ENCODE data around the gene P2RY6.
A peak's percentile ranks its signal among the peaks of the same experiment; 100 is the strongest.

The P2RY6 gene

GRCh38 chr11:73318501-73319011 is 46.4 kb downstream of the P2RY6 start:
- FAIRE-seq (no peak), DNase-seq (ENCODE audit: insufficient read length, low spot score) (no peak)
- TF ChIP-seq POLR2A (IDR thresholded peaks at IDR 0.05; ENCODE audit: low read depth, low read length): no peak
- TF ChIP-seq POLR2AphosphoS5 (IDR thresholded peaks at IDR 0.05; ENCODE audit: low read depth, low read length): no peak
- no peak for TF ChIP-seq PAX5 (IDR thresholded peaks at IDR 0.05; ENCODE audit: insufficient read depth, low read length, severe bottlenecking)
- TF ChIP-seq POU2F2 (IDR thresholded peaks at IDR 0.05; ENCODE audit: low read depth, low read length): no peak
- TF ChIP-seq TAF1 (IDR thresholded peaks at IDR 0.05; ENCODE audit: low read depth, low read length): no peak
- no peak for TF ChIP-seq SPI1 (IDR thresholded peaks at IDR 0.05; ENCODE audit: low read depth, low read length)

GRCh38 chr11:73320763-73321603 is 48.8 kb downstream of the P2RY6 start:
- TF ChIP-seq TAF1 (IDR thresholded peaks at IDR 0.05; ENCODE audit: low read depth, low read length) (no peak), POU2F2 (IDR thresholded peaks at IDR 0.05; ENCODE audit: low read depth, low read length) (no peak), POLR2AphosphoS5 (IDR thresholded peaks at IDR 0.05; ENCODE audit: low read depth, low read length) (no peak), PAX5 (IDR thresholded peaks at IDR 0.05; ENCODE audit: insufficient read depth, low read length, severe bottlenecking) (no peak), POLR2A (IDR thresholded peaks at IDR 0.05; ENCODE audit: low read depth, low read length) (no peak), SPI1 (IDR thresholded peaks at IDR 0.05; ENCODE audit: low read depth, low read length) (no peak)
- FAIRE-seq: no peak
- no peak for DNase-seq (ENCODE audit: insufficient read length, low spot score)

- DNase-seq (ENCODE audit: insufficient read length, low spot score): no peak
- FAIRE-seq: no peak
- TF ChIP-seq POLR2AphosphoS5 (IDR thresholded peaks at IDR 0.05; ENCODE audit: low read depth, low read length) (no peak), POLR2A (IDR thresholded peaks at IDR 0.05; ENCODE audit: low read depth, low read length) (no peak), SPI1 (IDR thresholded peaks at IDR 0.05; ENCODE audit: low read depth, low read length) (no peak), TAF1 (IDR thresholded peaks at IDR 0.05; ENCODE audit: low read depth, low read length) (no peak), POU2F2 (IDR thresholded peaks at IDR 0.05; ENCODE audit: low read depth, low read length) (no peak), PAX5 (IDR thresholded peaks at IDR 0.05; ENCODE audit: insufficient read depth, low read length, severe bottlenecking) (no peak)
Observed at GRCh38 chr11:73321604-73322381, 49.7 kb downstream of the P2RY6 start.

- DNase-seq (ENCODE audit: insufficient read length, low spot score) (no peak), FAIRE-seq (no peak)
- 0 out of 2 replicates have a peak, but pooled peaks have one; percentile 30 for TF ChIP-seq SPI1 (IDR thresholded peaks at IDR 0.05; ENCODE audit: low read depth, low read length)
- no peak for TF ChIP-seq POLR2AphosphoS5 (IDR thresholded peaks at IDR 0.05; ENCODE audit: low read depth, low read length)
Observed at GRCh38 chr11:73322382-73323306, 50.5 kb downstream of the P2RY6 start.

GRCh38 chr11:73323464-73323863 is 51.3 kb downstream of the P2RY6 start:
- DNase-seq (ENCODE audit: insufficient read length, low spot score): no peak
- no peak for FAIRE-seq
- TF ChIP-seq POLR2A (IDR thresholded peaks at IDR 0.05; ENCODE audit: low read depth, low read length) (no peak), PAX5 (IDR thresholded peaks at IDR 0.05; ENCODE audit: insufficient read depth, low read length, severe bottlenecking) (no peak), POLR2AphosphoS5 (IDR thresholded peaks at IDR 0.05; ENCODE audit: low read depth, low read length) (no peak)

- no peak for FAIRE-seq
Observed at GRCh38 chr11:73324116-73324515, 52.0 kb downstream of the P2RY6 start.

GRCh38 chr11:73324665-73325035 is 52.5 kb downstream of the P2RY6 start:
- no peak for DNase-seq (ENCODE audit: insufficient read length, low spot score)
- TF ChIP-seq TAF1 (IDR thresholded peaks at IDR 0.05; ENCODE audit: low read depth, low read length) (no peak), POU2F2 (IDR thresholded peaks at IDR 0.05; ENCODE audit: low read depth, low read length) (no peak), SPI1 (IDR thresholded peaks at IDR 0.05; ENCODE audit: low read depth, low read length) (no peak), POLR2AphosphoS5 (IDR thresholded peaks at IDR 0.05; ENCODE audit: low read depth, low read length) (0 out of 2 replicates have a peak, but pooled peaks have one; percentile 8), PAX5 (IDR thresholded peaks at IDR 0.05; ENCODE audit: insufficient read depth, low read length, severe bottlenecking) (no peak), POLR2A (IDR thresholded peaks at IDR 0.05; ENCODE audit: low read depth, low read length) (no peak)
- no peak for FAIRE-seq

More at GRCh38 chr11:73324116-73324515, 52.0 kb downstream of the P2RY6 start:
- TF ChIP-seq PAX5 (IDR thresholded peaks at IDR 0.05; ENCODE audit: insufficient read depth, low read length, severe bottlenecking) (no peak), POU2F2 (IDR thresholded peaks at IDR 0.05; ENCODE audit: low read depth, low read length) (0 out of 2 replicates have a peak, but pooled peaks have one; percentile 12), SPI1 (IDR thresholded peaks at IDR 0.05; ENCODE audit: low read depth, low read length) (no peak)
- no peak for DNase-seq (ENCODE audit: insufficient read length, low spot score)

GRCh38 chr11:73325036-73325981 is 53.2 kb downstream of the P2RY6 start:
- peak; percentile 72 for DNase-seq (ENCODE audit: insufficient read length, low spot score)
- TF ChIP-seq SPI1 (IDR thresholded peaks at IDR 0.05; ENCODE audit: low read depth, low read length) (no peak), TAF1 (IDR thresholded peaks at IDR 0.05; ENCODE audit: low read depth, low read length) (peak; percentile 65), POLR2AphosphoS5 (IDR thresholded peaks at IDR 0.05; ENCODE audit: low read depth, low read length) (no peak), PAX5 (IDR thresholded peaks at IDR 0.05; ENCODE audit: insufficient read depth, low read length, severe bottlenecking) (no peak), POLR2A (IDR thresholded peaks at IDR 0.05; ENCODE audit: low read depth, low read length) (peak; percentile 77; the same call in 1 of the 2 replicates), POU2F2 (IDR thresholded peaks at IDR 0.05; ENCODE audit: low read depth, low read length) (peak; percentile 20; the same call in 1 of the 2 replicates)
- peak; percentile 69 for FAIRE-seq
